Thyroid gland (tissue), 4 donors: Measurements from ENCODE around the gene ATG4C.

Experiments used
- POLR2A ChIP-seq, 2 donors: fragments of 450-650 bp; IDR thresholded peaks; one replicate each; pipeline ENCODE4 v1.6.1; 2017; ENCODE audit warnings: antibody characterized with exemption in 2 of 2, mild to moderate bottlenecking in 2 of 2, moderate library complexity in 1 of 2
- TF ChIP-seq, protein P1 (sequence below), 6 experiments: fragments of 200-600 bp in 3 of 6; fragments of 450-650 bp in 3 of 6; sonication (generic) in 3 of 6; IDR thresholded peaks; one replicate each; pipeline ENCODE4 v1.5.1; 2016 to 2019; ENCODE audit warnings: antibody characterized with exemption in 6 of 6, mild to moderate bottlenecking in 2 of 6, inconsistent platforms in 1 of 6, moderate library complexity in 1 of 6

GRCh38 chr1:62799688-62800087, 15.8 kb downstream of the ATG4C start:
- TF ChIP-seq, protein P1, sequence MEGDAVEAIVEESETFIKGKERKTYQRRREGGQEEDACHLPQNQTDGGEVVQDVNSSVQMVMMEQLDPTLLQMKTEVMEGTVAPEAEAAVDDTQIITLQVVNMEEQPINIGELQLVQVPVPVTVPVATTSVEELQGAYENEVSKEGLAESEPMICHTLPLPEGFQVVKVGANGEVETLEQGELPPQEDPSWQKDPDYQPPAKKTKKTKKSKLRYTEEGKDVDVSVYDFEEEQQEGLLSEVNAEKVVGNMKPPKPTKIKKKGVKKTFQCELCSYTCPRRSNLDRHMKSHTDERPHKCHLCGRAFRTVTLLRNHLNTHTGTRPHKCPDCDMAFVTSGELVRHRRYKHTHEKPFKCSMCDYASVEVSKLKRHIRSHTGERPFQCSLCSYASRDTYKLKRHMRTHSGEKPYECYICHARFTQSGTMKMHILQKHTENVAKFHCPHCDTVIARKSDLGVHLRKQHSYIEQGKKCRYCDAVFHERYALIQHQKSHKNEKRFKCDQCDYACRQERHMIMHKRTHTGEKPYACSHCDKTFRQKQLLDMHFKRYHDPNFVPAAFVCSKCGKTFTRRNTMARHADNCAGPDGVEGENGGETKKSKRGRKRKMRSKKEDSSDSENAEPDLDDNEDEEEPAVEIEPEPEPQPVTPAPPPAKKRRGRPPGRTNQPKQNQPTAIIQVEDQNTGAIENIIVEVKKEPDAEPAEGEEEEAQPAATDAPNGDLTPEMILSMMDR (IDR thresholded peaks at IDR 0.05) = no peak
- TF ChIP-seq POLR2A (IDR thresholded peaks at IDR 0.05) = no peak
